Right lobe of liver (tissue), 4 donors: ENCODE data around the gene DIRAS1.

Experiments
- CTCF ChIP-seq, 4 donors: fragments of 200-600 bp in 3 of 4; fragments of 450-650 bp in 1 of 4; IDR thresholded peaks; one replicate each; pipeline versions ENCODE4 v1.5.1 to v1.8.0; 2016 to 2022; ENCODE audit warnings: antibody characterized with exemption in 4 of 4, mild to moderate bottlenecking in 2 of 4
- POLR2A ChIP-seq: fragments of 450-650 bp; IDR thresholded peaks from one replicate; pipeline ENCODE4 v1.6.1; 2017; ENCODE audit warnings: antibody characterized with exemption, mild to moderate bottlenecking
- donor health status: DM: no; HTN: no; CAD: no.
- donor health status: DM: no; HTN: no; CAD: no.
- donor health status: DM: no; HTN: yes; CAD: no.

- TF ChIP-seq POLR2A = no peak
- TF ChIP-seq CTCF (IDR thresholded peaks at IDR 0.05) = no peak
Measured at GRCh38 chr19:2720777-2721569, at the start of gene DIRAS1.
